WERI-Rb-1 (cell line): Measurements from ENCODE around the gene GCH1.
A peak's percentile ranks its signal among the peaks of the same experiment; 100 is the strongest.

Experiments used
- DNase-seq: peaks from one replicate; pipeline ENCODE4 v3.0.0-alpha.2; 2020
- H3K27ac ChIP-seq: fragments of 250-450 bp; sonication (Bioruptor Pico); 2 replicates; pipeline ENCODE4 v1.5.1; 2020; ENCODE audit warnings: mild to moderate bottlenecking, moderate library complexity
- H3K27me3 ChIP-seq: fragments of 250-450 bp; sonication (Bioruptor Pico); 2 replicates; pipeline ENCODE4 v1.5.1; 2021; ENCODE audit warnings: mild to moderate bottlenecking, low read depth, moderate library complexity; ENCODE audit not compliant: insufficient read depth, severe bottlenecking
- H3K36me3 ChIP-seq: fragments of 250-450 bp; sonication (Bioruptor Pico); 2 replicates; pipeline ENCODE4 v1.5.1; 2020; ENCODE audit warnings: mild to moderate bottlenecking, moderate library complexity
- H3K4me3 ChIP-seq: 2 replicates; pipeline ENCODE4 v1.5.1; 2011; ENCODE audit warnings: low read depth, mild to moderate bottlenecking, control low read depth, low read length
- H3K9me3 ChIP-seq: fragments of 250-450 bp; sonication (Bioruptor Pico); 2 replicates; pipeline ENCODE4 v1.5.1; 2021; ENCODE audit warnings: mild to moderate bottlenecking, moderate library complexity; ENCODE audit not compliant: severe bottlenecking
- CTCF ChIP-seq: IDR thresholded peaks from 2 replicates; pipeline ENCODE4 v1.5.1; 2011; ENCODE audit warnings: low read depth, mild to moderate bottlenecking, control low read depth, inconsistent platforms, low read length

The GCH1 gene

GRCh38 chr14:54807428-54807827, 95.2 kb downstream of the GCH1 start:
- no peaks in the 10 kb centered on the region for H3K9me3 ChIP-seq
- no peak for DNase-seq
- H3K27ac ChIP-seq = no peak overlapping the region
- no peak for TF ChIP-seq CTCF
- H3K27me3 ChIP-seq = no peaks in the 10 kb centered on the region
- H3K4me3 ChIP-seq = no peak overlapping the region
- H3K36me3 ChIP-seq = no peaks in the 10 kb centered on the region

- H3K36me3 ChIP-seq = no peaks in the 10 kb centered on the region
- no peaks in the 10 kb centered on the region for H3K9me3 ChIP-seq
- no peak for DNase-seq
- H3K27ac ChIP-seq = no peak overlapping the region
- H3K27me3 ChIP-seq = no peaks in the 10 kb centered on the region
- no peak overlapping the region for H3K4me3 ChIP-seq
- TF ChIP-seq CTCF = no peak
Measured at GRCh38 chr14:54806616-54807015, 96.0 kb downstream of the GCH1 start.

- Histone ChIP-seq H3K4me3 (peak overlapping the region; percentile 35), H3K36me3 (no peaks in the 10 kb centered on the region), H3K27me3 (no peaks in the 10 kb centered on the region), H3K27ac (no peak overlapping the region), H3K9me3 (no peaks in the 10 kb centered on the region)
- peak; percentile 93 for TF ChIP-seq CTCF
- peak; percentile 83 for DNase-seq
Measured at GRCh38 chr14:54805445-54806322, 96.9 kb downstream of the GCH1 start.

GRCh38 chr14:54805070-54805444, 97.6 kb downstream of the GCH1 start:
- Histone ChIP-seq H3K27me3 (no peaks in the 10 kb centered on the region), H3K4me3 (no peak overlapping the region), H3K36me3 (no peaks in the 10 kb centered on the region), H3K9me3 (no peaks in the 10 kb centered on the region), H3K27ac (no peak overlapping the region)
- TF ChIP-seq CTCF = no peak
- DNase-seq = no peak

GRCh38 chr14:54804538-54805041, 98.0 kb downstream of the GCH1 start:
- no peak overlapping the region for H3K27ac ChIP-seq
- no peaks in the 10 kb centered on the region for H3K36me3 ChIP-seq
- TF ChIP-seq CTCF = no peak
- no peak overlapping the region for H3K4me3 ChIP-seq
- no peak for DNase-seq
- no peaks in the 10 kb centered on the region for H3K9me3 ChIP-seq
- no peaks in the 10 kb centered on the region for H3K27me3 ChIP-seq
